ENCODE results near the gene MAP3K10.

Gene MAP3K10

GRCh38 chr19:40237791-40238190, 46.6 kb downstream of the MAP3K10 start:
- ChIA-PET POLR2A (interaction anchor here (1.4 kb wide), 1 partner anchor 11 kb away, joined by 5 read pairs; no protein-coding TSS in a partner anchor), CTCF (interaction anchor here (0.7 kb wide), 2 partner anchors 473 to 705 kb away, joined by 3 read pairs; no protein-coding TSS in a partner anchor)
- Histone ChIP-seq H3K4me1 (ENCODE audit: control insufficient read depth, insufficient read depth, low read length) (no peaks in the 10 kb centered on the region), H3K4me3 (ENCODE audit: low read depth, low read length) (no peak overlapping the region), H3K27ac (ENCODE audit: extremely low read depth, low read depth, low read length) (no peak overlapping the region), H3K9me3 (ENCODE audit: control insufficient read depth, insufficient read depth, low read depth, low read length) (no peaks in the 10 kb centered on the region), H3K36me3 (ENCODE audit: control insufficient read depth in 2 of 2, insufficient read depth in 1 of 2, low read length in 2 of 2) (peaks cover 73 to 95% of the 10 kb centered on the region in 2 experiments)
- TF ChIP-seq GLIS2 (tag by site-specific recombination; IDR thresholded peaks at IDR 0.05) (no peak), ZNF362 (tag by site-specific recombination; IDR thresholded peaks at IDR 0.05) (no peak), HOXD13 (CRISPR knock-in tag; IDR thresholded peaks at IDR 0.05; ENCODE audit: borderline replicate concordance) (no peak), INSM2 (tag by site-specific recombination; IDR thresholded peaks at IDR 0.05) (no peak), GLI4 (tag by site-specific recombination; IDR thresholded peaks at IDR 0.05) (no peak), ZNF16 (tag by site-specific recombination; IDR thresholded peaks at IDR 0.05; ENCODE audit: low read depth) (no peak), ZNF518A (tag by site-specific recombination; conservative IDR thresholded peaks at IDR 0.05; ENCODE audit: low read depth) (no peak), KLF10 (tag by site-specific recombination; IDR thresholded peaks at IDR 0.05) (no peak)

GRCh38 chr19:40238775-40239174, 47.5 kb downstream of the MAP3K10 start:
- ChIA-PET CTCF (no interaction called here), POLR2A (interaction anchor here (0.5 kb wide), 1 partner anchor 1552 kb away, joined by 7 read pairs; no protein-coding TSS in a partner anchor)
- no peaks in the 10 kb centered on the region for H3K4me1 ChIP-seq (ENCODE audit: control insufficient read depth, insufficient read depth, low read length)
- no peak overlapping the region for H3K4me3 ChIP-seq (ENCODE audit: low read depth, low read length)
- peaks cover 79 to 89% of the 10 kb centered on the region in 2 experiments for H3K36me3 ChIP-seq (ENCODE audit: control insufficient read depth in 2 of 2, insufficient read depth in 1 of 2, low read length in 2 of 2)
- TF ChIP-seq ZNF362 (tag by site-specific recombination; IDR thresholded peaks at IDR 0.05) = no peak
- peak; percentile 47 for TF ChIP-seq EGR2 (tag by site-specific recombination; IDR thresholded peaks at IDR 0.05; ENCODE audit: low read depth)
- TF ChIP-seq ZFP37 (tag by site-specific recombination; IDR thresholded peaks at IDR 0.05) = no peak
- no peaks in the 10 kb centered on the region for H3K9me3 ChIP-seq (ENCODE audit: control insufficient read depth, insufficient read depth, low read depth, low read length)
- H3K27ac ChIP-seq (ENCODE audit: extremely low read depth, low read depth, low read length) = no peak overlapping the region
